Thoracic aorta (tissue), 2 donors: ENCODE measurements around the gene DUSP23. TPM values are rescaled to one million over a fixed set of nuclear protein-coding genes. Genes with fewer than 3 reads are reported as not detected.

Experiments
- ATAC-seq: fragments of 150-250 bp; one replicate; pipeline ENCODE4 v1.8.0; 2017; ENCODE audit warnings: low read depth; ENCODE audit not compliant: insufficient number of reproducible peaks, low FRiP score
- DNase-seq: peaks from one replicate; pipeline ENCODE4 v3.0.0-alpha.2; 2020; ENCODE audit warnings: low spot score
- H3K27ac ChIP-seq, 2 donors: fragments of 200-600 bp; sonication (generic); 1 replicate in 1 of 2; 2 replicates in 1 of 2; pipeline ENCODE4 v1.5.1; 2016; ENCODE audit warnings: mild to moderate bottlenecking in 2 of 2, moderate library complexity in 2 of 2
- H3K27me3 ChIP-seq: fragments of 200-600 bp; sonication (generic); replicated peaks from 2 replicates; pipeline ENCODE4 v1.6.0; 2016; ENCODE audit warnings: mild to moderate bottlenecking; ENCODE audit not compliant: insufficient read depth
- H3K36me3 ChIP-seq: fragments of 200-600 bp; sonication (generic); one replicate; pipeline ENCODE4 v1.5.1; 2016
- H3K4me1 ChIP-seq, 2 donors: fragments of 200-600 bp; sonication (generic); 1 replicate in 1 of 2; 2 replicates in 1 of 2; pipeline versions ENCODE4 v1.5.1 to v1.6.0; 2016; ENCODE audit warnings: low read depth in 2 of 2, mild to moderate bottlenecking in 1 of 2; ENCODE audit not compliant: control insufficient read depth in 1 of 2
- H3K4me3 ChIP-seq: fragments of 200-600 bp; sonication (generic); 2 replicates; pipeline ENCODE4 v1.5.1; 2016; ENCODE audit warnings: mild to moderate bottlenecking
- H3K9me3 ChIP-seq: fragments of 200-600 bp; sonication (generic); 2 replicates; pipeline ENCODE4 v1.5.1; 2016
- CTCF ChIP-seq: fragments of 200-600 bp; sonication (generic); IDR thresholded peaks from one replicate; pipeline ENCODE4 v1.5.1; 2019; ENCODE audit warnings: antibody characterized with exemption
- total RNA-seq, 2 donors: library from RNA; depleted of rRNA; stranded (reverse); fragments of >200 nt; gene quantifications; one replicate each; pipeline versions ENCODE4 v1.1.0 to v1.2.3, GENCODE V29; 2016

Gene DUSP23
- total RNA-seq, 2 donors from 2014 or later = 48.6 to 111 TPM

- DNase-seq (no peak), ATAC-seq (no peak)
- H3K4me3 ChIP-seq = no peak overlapping the region
- H3K27me3 ChIP-seq = no peaks in the 10 kb centered on the region
- no peak for TF ChIP-seq CTCF
- no peak overlapping the region for H3K27ac ChIP-seq
- no peaks in the 10 kb centered on the region for H3K4me1 ChIP-seq
- no peaks in the 10 kb centered on the region for H3K9me3 ChIP-seq
- H3K36me3 ChIP-seq = no peaks in the 10 kb centered on the region
Measured at GRCh38 chr1:159800177-159800930, 19.6 kb downstream of the DUSP23 start.

GRCh38 chr1:159802111-159802510, 21.3 kb downstream of the DUSP23 start, which contains the start of gene FCRL6:
FCRL6 (plus strand) TSS chr1:159802360; CDS start chr1:159802425, 65 bp downstream.
- ATAC-seq (no peak), DNase-seq (no peak)
- no peak within 1 kb of the TSS for H3K27ac ChIP-seq
- no peak within 1 kb of the TSS for H3K4me3 ChIP-seq
- H3K27me3 ChIP-seq = no peaks in the 10 kb centered on the region
- H3K36me3 ChIP-seq = no peaks in the 10 kb centered on the region
- H3K9me3 ChIP-seq = no peaks in the 10 kb centered on the region
- H3K4me1 ChIP-seq = no peaks in the 10 kb centered on the region
- TF ChIP-seq CTCF = no peak

GRCh38 chr1:159803956-159804689, 23.4 kb downstream of the DUSP23 start:
- Histone ChIP-seq H3K4me3 (no peak overlapping the region), H3K27ac (no peak overlapping the region)

GRCh38 chr1:159804924-159805323, 24.2 kb downstream of the DUSP23 start:
- ATAC-seq = no peak
- no peak for DNase-seq
- no peak overlapping the region for H3K4me3 ChIP-seq

More at GRCh38 chr1:159803956-159804689, 23.4 kb downstream of the DUSP23 start:
- TF ChIP-seq CTCF = no peak
- no peak for DNase-seq
- no peaks in the 10 kb centered on the region for H3K9me3 ChIP-seq
- no peaks in the 10 kb centered on the region for H3K36me3 ChIP-seq
- H3K4me1 ChIP-seq = no peaks in the 10 kb centered on the region
- no peaks in the 10 kb centered on the region for H3K27me3 ChIP-seq
- ATAC-seq = no peak

More at GRCh38 chr1:159804924-159805323, 24.2 kb downstream of the DUSP23 start:
- TF ChIP-seq CTCF = no peak
- no peaks in the 10 kb centered on the region for H3K36me3 ChIP-seq
- H3K4me1 ChIP-seq = no peaks in the 10 kb centered on the region
- no peaks in the 10 kb centered on the region for H3K9me3 ChIP-seq
- no peaks in the 10 kb centered on the region for H3K27me3 ChIP-seq
- no peak overlapping the region for H3K27ac ChIP-seq
